GM12873 (cell line): ENCODE results near the gene SLC1A7.

Experiments used
- TF ChIP-seq, protein P1 (sequence below): IDR thresholded peaks from 2 replicates; pipeline ENCODE4 v1.5.1; 2012; ENCODE audit warnings: low read depth, mild to moderate bottlenecking, moderate library complexity, low read length, control low read depth; ENCODE audit not compliant: insufficient read depth; ENCODE audit errors: missing control alignments

Gene SLC1A7

DNA sequence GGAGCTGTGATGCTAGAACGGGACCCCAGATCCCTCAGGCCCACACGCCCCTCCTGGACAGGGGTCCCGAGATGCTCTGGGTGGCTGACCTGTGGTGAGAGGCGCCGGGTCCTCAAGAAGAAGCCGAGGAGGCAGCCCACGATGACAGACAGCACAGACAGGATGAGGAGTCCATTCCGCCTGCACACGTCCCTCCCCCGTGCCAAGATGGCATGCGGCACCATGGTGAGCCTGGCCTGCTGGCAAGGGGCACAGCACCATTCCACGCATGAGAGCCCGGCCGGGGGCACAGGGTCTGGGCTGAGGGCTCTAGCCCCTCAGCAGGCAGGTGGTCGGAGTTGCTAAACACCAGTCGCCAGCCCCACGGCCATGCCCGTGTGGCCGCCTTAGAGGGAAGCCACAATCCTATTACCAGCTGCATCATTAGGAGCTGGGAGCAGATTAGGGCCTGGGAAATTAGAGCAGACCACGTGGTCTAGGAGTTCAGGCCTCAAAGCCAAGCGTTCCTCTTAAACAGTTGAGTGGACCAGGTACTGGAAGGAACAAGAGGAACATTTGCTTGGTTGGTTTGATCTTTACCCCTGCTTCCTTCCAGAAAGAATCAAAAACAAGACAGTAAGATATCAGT is at the start of gene SLC1A7:
SLC1A7 (minus strand) TSS at position 413 of the 628 bp plus-strand sequence; CDS start at position 224, 189 bp downstream.
- TF ChIP-seq, protein P1, sequence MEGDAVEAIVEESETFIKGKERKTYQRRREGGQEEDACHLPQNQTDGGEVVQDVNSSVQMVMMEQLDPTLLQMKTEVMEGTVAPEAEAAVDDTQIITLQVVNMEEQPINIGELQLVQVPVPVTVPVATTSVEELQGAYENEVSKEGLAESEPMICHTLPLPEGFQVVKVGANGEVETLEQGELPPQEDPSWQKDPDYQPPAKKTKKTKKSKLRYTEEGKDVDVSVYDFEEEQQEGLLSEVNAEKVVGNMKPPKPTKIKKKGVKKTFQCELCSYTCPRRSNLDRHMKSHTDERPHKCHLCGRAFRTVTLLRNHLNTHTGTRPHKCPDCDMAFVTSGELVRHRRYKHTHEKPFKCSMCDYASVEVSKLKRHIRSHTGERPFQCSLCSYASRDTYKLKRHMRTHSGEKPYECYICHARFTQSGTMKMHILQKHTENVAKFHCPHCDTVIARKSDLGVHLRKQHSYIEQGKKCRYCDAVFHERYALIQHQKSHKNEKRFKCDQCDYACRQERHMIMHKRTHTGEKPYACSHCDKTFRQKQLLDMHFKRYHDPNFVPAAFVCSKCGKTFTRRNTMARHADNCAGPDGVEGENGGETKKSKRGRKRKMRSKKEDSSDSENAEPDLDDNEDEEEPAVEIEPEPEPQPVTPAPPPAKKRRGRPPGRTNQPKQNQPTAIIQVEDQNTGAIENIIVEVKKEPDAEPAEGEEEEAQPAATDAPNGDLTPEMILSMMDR: no peak

DNA sequence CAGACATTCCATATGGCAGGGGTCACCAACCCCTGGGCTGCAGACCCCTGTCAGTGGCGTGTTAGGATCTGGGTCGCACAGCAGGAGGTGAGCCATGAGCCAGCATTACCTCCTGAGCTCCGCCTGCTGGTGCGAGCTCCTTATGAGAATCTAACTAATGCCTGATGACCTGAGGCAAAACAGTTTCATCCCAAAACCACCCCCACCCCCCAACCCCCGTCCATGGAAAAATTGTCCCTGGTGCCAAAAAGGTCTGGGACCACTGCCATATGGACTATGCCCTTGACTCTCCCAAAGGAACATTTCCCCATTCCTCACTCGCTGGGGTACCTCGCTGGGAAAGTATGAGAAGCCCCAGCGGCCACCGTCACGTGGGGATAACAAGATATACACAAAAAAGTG is 47.8 kb upstream of the SLC1A7 start:
- TF ChIP-seq, protein P1: no peak

DNA sequence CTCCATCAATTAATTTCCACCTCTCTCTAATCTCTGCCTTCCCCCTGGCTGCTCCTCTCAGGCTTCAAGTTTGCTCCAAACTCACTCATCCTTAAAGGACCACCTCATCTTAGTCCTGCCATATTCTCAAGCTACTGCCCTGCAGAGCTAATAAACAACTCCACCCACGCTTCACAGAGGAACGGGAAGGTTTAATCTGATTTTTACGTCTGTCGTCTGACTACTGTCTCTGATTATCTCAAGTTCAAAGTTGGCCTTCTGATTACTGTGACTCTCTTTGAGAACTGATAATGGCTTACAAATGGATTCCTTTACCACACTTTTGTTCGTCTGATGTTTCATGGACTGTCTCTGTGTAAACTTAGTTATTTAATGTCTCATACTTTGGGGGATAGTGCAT is 46.6 kb upstream of the SLC1A7 start:
- TF ChIP-seq, protein P1: no peak

DNA sequence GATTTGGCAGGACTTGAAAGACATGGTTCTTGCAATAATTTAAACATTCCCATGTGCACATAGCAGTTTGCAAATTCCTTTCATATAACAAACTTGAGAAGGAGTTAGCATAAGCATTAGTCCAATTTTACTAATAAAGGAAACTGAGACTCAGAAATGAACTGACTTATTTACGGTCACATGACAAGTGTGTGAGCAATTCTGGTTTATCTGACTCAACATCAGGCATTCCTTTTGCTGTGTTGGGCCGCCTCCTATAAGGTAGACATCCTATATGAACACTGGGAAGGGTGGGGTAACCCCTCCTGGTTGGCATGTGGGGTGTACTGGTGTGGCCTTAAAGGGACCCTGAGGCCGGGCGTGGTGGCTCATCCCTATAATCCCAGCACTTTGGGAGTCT is 45.7 kb upstream of the SLC1A7 start:
- TF ChIP-seq, protein P1: no peak

DNA sequence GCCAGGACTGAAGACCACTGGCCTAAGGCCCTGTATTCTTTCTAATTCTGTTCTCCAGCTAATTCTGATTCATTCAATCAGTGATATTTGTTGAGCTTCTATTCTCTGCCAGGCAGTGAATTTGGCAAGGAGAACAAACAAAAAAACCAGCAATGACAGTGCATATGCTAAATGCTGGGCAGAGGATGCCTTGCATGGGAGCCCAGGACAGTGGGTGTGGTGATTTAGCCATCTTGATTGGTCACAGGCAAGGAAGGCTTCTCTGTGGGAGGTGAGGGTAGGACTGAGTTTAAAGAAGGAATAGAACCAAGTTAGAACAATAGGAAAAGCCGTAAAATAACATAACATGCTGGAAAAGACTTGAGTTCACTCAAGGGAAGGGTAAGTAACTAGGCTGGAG is 45.0 kb upstream of the SLC1A7 start:
- TF ChIP-seq, protein P1: no peak

DNA sequence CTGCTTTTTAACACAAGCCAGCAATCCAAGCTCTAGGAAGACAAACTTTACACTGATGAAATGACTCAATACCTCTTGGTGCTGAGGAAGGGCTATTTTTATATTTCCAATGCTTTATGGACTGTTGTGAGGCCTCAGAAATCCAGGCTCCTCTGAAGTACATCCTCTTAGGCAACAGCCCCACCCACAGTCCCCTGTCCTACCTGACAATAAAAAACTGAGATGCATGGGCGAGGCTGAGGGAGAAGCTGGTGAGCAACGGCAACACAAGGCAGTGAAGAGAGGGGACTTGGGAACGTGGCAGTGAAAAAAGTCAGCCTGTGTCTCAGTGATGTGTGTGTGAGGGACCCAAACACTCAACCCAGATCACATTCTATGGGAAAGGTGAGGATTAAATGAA is 44.1 kb upstream of the SLC1A7 start:
- TF ChIP-seq, protein P1: no peak

DNA sequence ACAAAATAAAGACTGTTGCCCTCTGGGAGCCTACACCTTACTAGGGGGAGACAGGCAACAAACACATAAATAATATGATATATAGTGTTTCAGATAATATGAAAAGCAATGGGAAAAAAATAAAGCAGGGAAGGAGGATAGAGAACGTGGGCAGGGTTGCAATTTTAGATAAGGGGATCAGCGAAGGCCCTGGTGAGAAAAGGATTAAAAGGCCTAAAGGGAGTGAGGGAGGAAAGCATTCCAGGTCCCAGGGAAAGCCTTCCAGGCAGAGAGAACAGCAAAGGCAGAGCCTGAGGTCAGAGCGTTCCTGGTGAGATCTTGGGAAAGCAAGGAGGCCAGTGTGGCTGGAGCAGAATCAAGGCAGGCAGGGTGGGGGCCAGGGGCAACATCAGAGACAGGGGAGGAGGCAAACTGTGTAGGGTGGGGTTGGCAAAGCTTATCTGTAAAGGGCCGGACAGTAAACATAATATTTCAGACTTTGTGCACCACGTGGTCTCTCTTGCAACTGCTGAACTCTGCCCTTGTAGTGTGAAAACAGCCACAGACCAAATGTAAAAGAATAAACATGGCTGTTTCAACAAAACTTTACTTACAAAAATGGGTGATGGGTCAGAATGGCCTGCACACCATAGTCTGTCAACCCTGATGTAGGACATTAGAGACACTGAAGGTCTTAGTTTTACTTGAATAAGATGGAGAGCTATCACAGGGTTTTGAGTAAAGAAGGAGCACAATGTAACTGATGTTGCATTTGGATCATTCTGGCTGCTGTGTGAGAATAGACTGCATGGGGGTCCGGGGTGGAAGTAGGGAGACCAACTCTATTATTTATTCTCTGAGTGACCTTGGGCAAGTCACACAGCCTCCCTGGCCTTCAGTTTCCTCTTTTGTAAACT is 40.9 kb upstream of the SLC1A7 start:
- TF ChIP-seq, protein P1: no peak
